NCI-H345 treated with DMSO at 0.1 percent for 48 hours (cell line): Measurements from ENCODE around the gene SLC38A3.
A peak's percentile ranks its signal among the peaks of the same experiment; 100 is the strongest.

Source experiments
- DNase-seq: peaks from one replicate; lab custom pipeline; 2025; ENCODE audit not compliant: unreplicated experiment; lab: John Stamatoyannopoulos, UW

The SLC38A3 gene

GRCh38 chr3:50190936-50191660 is 14.0 kb upstream of the SLC38A3 start, which contains the start of gene GNAT1:
GNAT1 (plus strand) TSS chr3:50191610; CDS start chr3:50191726, 116 bp downstream.
- no peak for DNase-seq

- DNase-seq, result no peak
Measured at GRCh38 chr3:50192124-50192523, 12.9 kb upstream of the SLC38A3 start.

- peak; percentile 15 for DNase-seq
Measured at GRCh38 chr3:50192689-50193141, 12.4 kb upstream of the SLC38A3 start.

GRCh38 chr3:50193286-50193685 is 11.8 kb upstream of the SLC38A3 start:
- DNase-seq, result no peak

- no peak for DNase-seq
Measured at GRCh38 chr3:50193746-50194127, 11.3 kb upstream of the SLC38A3 start.

- no peak for DNase-seq
Measured at GRCh38 chr3:50194128-50194902, 10.8 kb upstream of the SLC38A3 start.

- no peak for DNase-seq
Measured at GRCh38 chr3:50194903-50195500, 10.1 kb upstream of the SLC38A3 start.

GRCh38 chr3:50195501-50196252 is 9.4 kb upstream of the SLC38A3 start:
- DNase-seq, result no peak

- no peak for DNase-seq
Measured at GRCh38 chr3:50196253-50196801, 8.7 kb upstream of the SLC38A3 start.

GRCh38 chr3:50201573-50202315 is 3.3 kb upstream of the SLC38A3 start:
- DNase-seq, result no peak

GRCh38 chr3:50202353-50203112 is 2.5 kb upstream of the SLC38A3 start:
- DNase-seq, result no peak

- DNase-seq, result no peak
Measured at GRCh38 chr3:50203113-50203808, 1.8 kb upstream of the SLC38A3 start.

GRCh38 chr3:50203809-50204803 is 965 bp upstream of the SLC38A3 start:
- no peak for DNase-seq

GRCh38 chr3:50205413-50206276 is 574 bp downstream of the SLC38A3 start:
- no peak for DNase-seq

- no peak for DNase-seq
Measured at GRCh38 chr3:50207359-50208042, 2.4 kb downstream of the SLC38A3 start.

- no peak for DNase-seq
Measured at GRCh38 chr3:50208677-50209344, 3.7 kb downstream of the SLC38A3 start.
